GM12878 (cell line): Measurements from ENCODE around the gene PTPRN2.

Experiments
- ATF7 ChIP-seq: fragments of 450-650 bp; IDR thresholded peaks from 2 replicates; pipeline ENCODE4 v1.6.1; 2016; ENCODE audit warnings: low read depth, mild to moderate bottlenecking
- EP300 ChIP-seq, 2 experiments: fragments of 150-350 bp in 1 of 2; IDR thresholded peaks; 2 replicates each; pipeline ENCODE4 v1.6.1; 2011 to 2012; ENCODE audit warnings: low read depth in 2 of 2, low read length in 2 of 2, borderline replicate concordance in 1 of 2, improper control_type of control experiment in 1 of 2, inconsistent platforms in 1 of 2; ENCODE audit not compliant: control insufficient read depth in 1 of 2
- NBN ChIP-seq: fragments of 450-650 bp; IDR thresholded peaks from 2 replicates; pipeline ENCODE4 v1.6.1; 2016
- POLR2A ChIP-seq: IDR thresholded peaks from 2 replicates; pipeline ENCODE4 v1.6.1; 2011; ENCODE audit warnings: low read depth, mild to moderate bottlenecking, low read length
- POLR2AphosphoS5 ChIP-seq: IDR thresholded peaks from 2 replicates; pipeline ENCODE4 v1.6.1; 2011; ENCODE audit warnings: mild to moderate bottlenecking, low read length, inconsistent platforms
- SIN3A ChIP-seq: IDR thresholded peaks from 2 replicates; pipeline ENCODE4 v1.6.1; 2012; ENCODE audit warnings: low read depth, low read length, improper control_type of control experiment
- ZNF217 ChIP-seq: fragments of 450-650 bp; IDR thresholded peaks from 2 replicates; pipeline ENCODE4 v1.6.1; 2017; ENCODE audit warnings: antibody characterized with exemption, mild to moderate bottlenecking
- TF ChIP-seq, protein P1 (sequence below), 3 experiments: IDR thresholded peaks in 2 of 3; conservative IDR thresholded peaks in 1 of 3; 2 replicates each; pipeline ENCODE4 v1.5.1; 2011; ENCODE audit warnings: low read depth in 3 of 3, low read length in 3 of 3, mild to moderate bottlenecking in 3 of 3, control low read depth in 2 of 3, moderate library complexity in 2 of 3, inconsistent platforms in 1 of 3, mixed read lengths in 1 of 3; ENCODE audit not compliant: control insufficient read depth in 2 of 3, insufficient read depth in 1 of 3; ENCODE audit errors: extremely low read depth in 1 of 3
- TF ChIP-seq, protein P2 (sequence below): IDR thresholded peaks from 2 replicates; pipeline ENCODE4 v1.6.1; 2012; ENCODE audit warnings: mild to moderate bottlenecking, low read depth, low read length
- TF ChIP-seq, protein P3 (sequence below): fragments of 450-650 bp; IDR thresholded peaks from 2 replicates; pipeline ENCODE4 v1.6.1; 2014; ENCODE audit warnings: mild to moderate bottlenecking

DNA sequence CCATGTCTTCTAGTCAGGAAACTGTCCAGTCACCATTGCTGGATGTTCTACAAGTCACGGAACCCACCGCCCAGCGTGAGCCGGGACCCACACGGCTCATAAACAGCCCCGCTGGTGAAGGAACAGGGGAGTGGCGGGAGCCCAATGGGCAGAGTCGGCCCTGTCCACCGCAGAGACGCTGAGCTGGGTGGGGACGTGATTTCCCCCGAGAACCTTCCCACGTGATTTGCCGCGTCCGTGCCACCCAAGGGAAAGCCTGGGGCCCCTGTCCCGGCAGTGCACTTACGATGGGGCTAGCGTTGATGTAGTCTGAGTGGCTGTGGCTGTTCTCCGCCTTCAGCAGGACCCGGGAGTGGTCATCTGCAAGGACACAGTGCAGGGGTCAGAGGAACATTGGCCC lies 983.9 kb downstream of the PTPRN2 start:
- TF ChIP-seq POLR2A (no peak), EP300 (IDR thresholded peaks at IDR 0.05; ENCODE audit: borderline replicate concordance in 1 of 2, control insufficient read depth in 1 of 2, low read depth in 2 of 2, low read length in 2 of 2) (no peak), SIN3A (no peak), NBN (no peak), ATF7 (no peak), POLR2AphosphoS5 (no peak), ZNF217 (no peak)
- TF ChIP-seq, protein P1, sequence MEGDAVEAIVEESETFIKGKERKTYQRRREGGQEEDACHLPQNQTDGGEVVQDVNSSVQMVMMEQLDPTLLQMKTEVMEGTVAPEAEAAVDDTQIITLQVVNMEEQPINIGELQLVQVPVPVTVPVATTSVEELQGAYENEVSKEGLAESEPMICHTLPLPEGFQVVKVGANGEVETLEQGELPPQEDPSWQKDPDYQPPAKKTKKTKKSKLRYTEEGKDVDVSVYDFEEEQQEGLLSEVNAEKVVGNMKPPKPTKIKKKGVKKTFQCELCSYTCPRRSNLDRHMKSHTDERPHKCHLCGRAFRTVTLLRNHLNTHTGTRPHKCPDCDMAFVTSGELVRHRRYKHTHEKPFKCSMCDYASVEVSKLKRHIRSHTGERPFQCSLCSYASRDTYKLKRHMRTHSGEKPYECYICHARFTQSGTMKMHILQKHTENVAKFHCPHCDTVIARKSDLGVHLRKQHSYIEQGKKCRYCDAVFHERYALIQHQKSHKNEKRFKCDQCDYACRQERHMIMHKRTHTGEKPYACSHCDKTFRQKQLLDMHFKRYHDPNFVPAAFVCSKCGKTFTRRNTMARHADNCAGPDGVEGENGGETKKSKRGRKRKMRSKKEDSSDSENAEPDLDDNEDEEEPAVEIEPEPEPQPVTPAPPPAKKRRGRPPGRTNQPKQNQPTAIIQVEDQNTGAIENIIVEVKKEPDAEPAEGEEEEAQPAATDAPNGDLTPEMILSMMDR (IDR thresholded peaks at IDR 0.05 in 2 of 3, conservative IDR thresholded peaks at IDR 0.05 in 1 of 3; ENCODE audit: control insufficient read depth in 2 of 3, extremely low read depth in 1 of 3, insufficient read depth in 1 of 3, low read depth in 3 of 3, low read length in 3 of 3), result no peak
- TF ChIP-seq, protein P2, sequence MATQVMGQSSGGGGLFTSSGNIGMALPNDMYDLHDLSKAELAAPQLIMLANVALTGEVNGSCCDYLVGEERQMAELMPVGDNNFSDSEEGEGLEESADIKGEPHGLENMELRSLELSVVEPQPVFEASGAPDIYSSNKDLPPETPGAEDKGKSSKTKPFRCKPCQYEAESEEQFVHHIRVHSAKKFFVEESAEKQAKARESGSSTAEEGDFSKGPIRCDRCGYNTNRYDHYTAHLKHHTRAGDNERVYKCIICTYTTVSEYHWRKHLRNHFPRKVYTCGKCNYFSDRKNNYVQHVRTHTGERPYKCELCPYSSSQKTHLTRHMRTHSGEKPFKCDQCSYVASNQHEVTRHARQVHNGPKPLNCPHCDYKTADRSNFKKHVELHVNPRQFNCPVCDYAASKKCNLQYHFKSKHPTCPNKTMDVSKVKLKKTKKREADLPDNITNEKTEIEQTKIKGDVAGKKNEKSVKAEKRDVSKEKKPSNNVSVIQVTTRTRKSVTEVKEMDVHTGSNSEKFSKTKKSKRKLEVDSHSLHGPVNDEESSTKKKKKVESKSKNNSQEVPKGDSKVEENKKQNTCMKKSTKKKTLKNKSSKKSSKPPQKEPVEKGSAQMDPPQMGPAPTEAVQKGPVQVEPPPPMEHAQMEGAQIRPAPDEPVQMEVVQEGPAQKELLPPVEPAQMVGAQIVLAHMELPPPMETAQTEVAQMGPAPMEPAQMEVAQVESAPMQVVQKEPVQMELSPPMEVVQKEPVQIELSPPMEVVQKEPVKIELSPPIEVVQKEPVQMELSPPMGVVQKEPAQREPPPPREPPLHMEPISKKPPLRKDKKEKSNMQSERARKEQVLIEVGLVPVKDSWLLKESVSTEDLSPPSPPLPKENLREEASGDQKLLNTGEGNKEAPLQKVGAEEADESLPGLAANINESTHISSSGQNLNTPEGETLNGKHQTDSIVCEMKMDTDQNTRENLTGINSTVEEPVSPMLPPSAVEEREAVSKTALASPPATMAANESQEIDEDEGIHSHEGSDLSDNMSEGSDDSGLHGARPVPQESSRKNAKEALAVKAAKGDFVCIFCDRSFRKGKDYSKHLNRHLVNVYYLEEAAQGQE, result no peak
- TF ChIP-seq, protein P3, sequence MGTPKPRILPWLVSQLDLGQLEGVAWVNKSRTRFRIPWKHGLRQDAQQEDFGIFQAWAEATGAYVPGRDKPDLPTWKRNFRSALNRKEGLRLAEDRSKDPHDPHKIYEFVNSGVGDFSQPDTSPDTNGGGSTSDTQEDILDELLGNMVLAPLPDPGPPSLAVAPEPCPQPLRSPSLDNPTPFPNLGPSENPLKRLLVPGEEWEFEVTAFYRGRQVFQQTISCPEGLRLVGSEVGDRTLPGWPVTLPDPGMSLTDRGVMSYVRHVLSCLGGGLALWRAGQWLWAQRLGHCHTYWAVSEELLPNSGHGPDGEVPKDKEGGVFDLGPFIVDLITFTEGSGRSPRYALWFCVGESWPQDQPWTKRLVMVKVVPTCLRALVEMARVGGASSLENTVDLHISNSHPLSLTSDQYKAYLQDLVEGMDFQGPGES, result no peak
